ENCODE data around the gene CLK2. TPM values are rescaled to one million over a fixed set of nuclear protein-coding genes. Genes with fewer than 3 reads are reported as not detected.

Gene CLK2
- total RNA-seq, 1 experiment from 2014 or later, result 72.6 TPM

- H3K4me2 ChIP-seq (ENCODE audit: low read length), result no peak overlapping the region
- peaks cover 10 to 24% of the 10 kb centered on the region in 2 experiments; a peak in 3 of 4 replicates for H3K4me1 ChIP-seq (ENCODE audit: control insufficient read depth in 1 of 2, insufficient read depth in 2 of 2, low read length in 2 of 2)
- ATAC-seq (no peak), DNase-seq (ENCODE audit: low read depth, low spot score) (no peak)
- no peaks in the 10 kb centered on the region for H3K27me3 ChIP-seq (ENCODE audit: insufficient read depth, low read length)
- ChIA-PET POLR2A (no interaction called here), RAD21 (ENCODE audit: low non-redundant PET in 1 of 2, low total read pairs in 2 of 2, uncharacterized antibody in 2 of 2, unreplicated experiment in 2 of 2) (no interaction called here), CTCF (interaction anchor here (0.7 to 2.6 kb wide), 3 partner anchors 9 to 63 kb away, joined by 3 to 18 read pairs (median 3); no protein-coding TSS in a partner anchor)
- H3K9ac ChIP-seq (ENCODE audit: low read length), result no peak overlapping the region
- no TSS peak for BruUV-seq (replicated peaks)
- H3K9me3 ChIP-seq (ENCODE audit: control insufficient read depth in 1 of 2, insufficient read depth in 1 of 2, low read depth in 1 of 2, low read length in 2 of 2), result no peaks in the 10 kb centered on the region
- no peak overlapping the region for H3K4me3 ChIP-seq (replicated peaks in 1 of 2; ENCODE audit: low read depth in 1 of 2, low read length in 2 of 2)
- intact Hi-C loops (cut with micrococcal nuclease), result no loop called here
- H4K20me1 ChIP-seq (ENCODE audit: insufficient read depth), result no peaks in the 10 kb centered on the region
- peaks cover 17% of the 10 kb centered on the region for H3K79me2 ChIP-seq (ENCODE audit: insufficient read depth, low read length)
- peaks cover 23 to 34% of the 10 kb centered on the region in 2 experiments; a peak in 3 of 4 replicates for H3K36me3 ChIP-seq (ENCODE audit: control insufficient read depth in 1 of 2, insufficient read depth in 2 of 2, low read length in 2 of 2)
- H3K9me2 ChIP-seq (ENCODE audit: insufficient read depth), result no peaks in the 10 kb centered on the region
- no peak overlapping the region for H3K27ac ChIP-seq (ENCODE audit: low read depth, low read length)
- TF ChIP-seq MAX (IDR thresholded peaks at IDR 0.05) (no peak), ELF1 (IDR thresholded peaks at IDR 0.05; ENCODE audit: borderline replicate concordance, low read depth) (no peak), POLR2AphosphoS5 (IDR thresholded peaks at IDR 0.05; ENCODE audit: low read depth, low read length) (no peak), EGR1 (IDR thresholded peaks at IDR 0.05; ENCODE audit: low read depth) (no peak), CTCF (IDR thresholded peaks at IDR 0.05 in 2 of 3, conservative IDR thresholded peaks at IDR 0.05 in 1 of 3; ENCODE audit: borderline replicate concordance in 1 of 3, insufficient read depth in 1 of 3, low read depth in 2 of 3, low read length in 2 of 3) (no peak), ATF3 (IDR thresholded peaks at IDR 0.05) (no peak), ZBTB33 (IDR thresholded peaks at IDR 0.05; ENCODE audit: extremely low read depth, insufficient replicate concordance, low read length) (no peak), ZFX (IDR thresholded peaks at IDR 0.05) (no peak), RAD21 (IDR thresholded peaks at IDR 0.05; ENCODE audit: low read depth) (no peak)
- H2AFZ ChIP-seq (ENCODE audit: low read depth, low read length, poor library complexity, severe bottlenecking), result no peak overlapping the region
Observed at GRCh38 chr1:155260276-155260675, 13.0 kb downstream of the CLK2 start.
